HepG2 (cell line): Measurements from ENCODE around the gene PRUNE1. TPM values are rescaled to one million over a fixed set of nuclear protein-coding genes. Genes with fewer than 3 reads are reported as not detected.

Source experiments
- CHD2 ChIP-seq: IDR thresholded peaks from 2 replicates; pipeline ENCODE4 v1.6.1; 2011; ENCODE audit warnings: low read depth, low read length, improper control_type of control experiment
- DMTF1 ChIP-seq: sonication (generic); formaldehyde crosslinking; IDR thresholded peaks from 2 replicates; pipeline ENCODE4 v1.4.0; 2020; ENCODE audit warnings: mild to moderate bottlenecking, missing genetic modification reagents
- E2F2 ChIP-seq: sonication (generic); formaldehyde crosslinking; IDR thresholded peaks from 2 replicates; pipeline ENCODE4 v1.4.0; 2020; ENCODE audit warnings: missing genetic modification reagents, borderline replicate concordance
- ETV5 ChIP-seq: IDR thresholded peaks from 2 replicates; pipeline ENCODE4 v1.6.1; 2018; ENCODE audit warnings: missing biosample characterization, missing genetic modification reagents, inconsistent platforms, borderline replicate concordance
- HNRNPK ChIP-seq: fragments of 200-400 bp; formaldehyde crosslinking; IDR thresholded peaks from 2 replicates; pipeline ENCODE4 v1.6.1; 2018; ENCODE audit warnings: low read length, low read depth, moderate library complexity, mild to moderate bottlenecking; ENCODE audit not compliant: poor library complexity, severe bottlenecking
- KMT2A ChIP-seq: sonication (generic); formaldehyde crosslinking; IDR thresholded peaks from 2 replicates; pipeline ENCODE4 v1.4.0; 2020; ENCODE audit warnings: missing genetic modification reagents
- MIXL1 ChIP-seq: IDR thresholded peaks from 2 replicates; pipeline ENCODE4 v1.6.1; 2016
- MXD4 ChIP-seq: IDR thresholded peaks from 2 replicates; pipeline ENCODE4 v1.6.1; 2016; ENCODE audit warnings: mild to moderate bottlenecking, missing biosample characterization, missing genetic modification reagents
- PCBP2 ChIP-seq: fragments of 200-400 bp; formaldehyde crosslinking; optimal IDR thresholded peaks from 2 replicates; pipeline ENCODE3; 2018; ENCODE audit warnings: low read length, low read depth; ENCODE audit not compliant: poor library complexity, severe bottlenecking
- REXO4 ChIP-seq: sonication (generic); formaldehyde crosslinking; IDR thresholded peaks from 2 replicates; pipeline ENCODE4 v1.8.0; 2022; ENCODE audit warnings: missing genetic modification reagents, mild to moderate bottlenecking, borderline replicate concordance
- RFX1 ChIP-seq: fragments of 450-650 bp; IDR thresholded peaks from 2 replicates; pipeline ENCODE4 v1.6.1; 2017
- RFX5 ChIP-seq: IDR thresholded peaks from 2 replicates; pipeline ENCODE4 v1.6.1; 2011; ENCODE audit warnings: low read depth, low read length, improper control_type of control experiment
- RXRA ChIP-seq: sonication (generic); formaldehyde crosslinking; IDR thresholded peaks from 2 replicates; pipeline ENCODE4 v1.5.1; 2020; ENCODE audit warnings: missing genetic modification reagents
- SIN3B ChIP-seq: fragments of 150-350 bp; IDR thresholded peaks from 2 replicates; pipeline ENCODE4 v1.6.1; 2014; ENCODE audit warnings: low read length
- SMAD3 ChIP-seq: sonication (generic); formaldehyde crosslinking; IDR thresholded peaks from 2 replicates; pipeline ENCODE4 v1.4.0; 2020; ENCODE audit warnings: missing genetic modification reagents
- TBP ChIP-seq: sonication (generic); formaldehyde crosslinking; IDR thresholded peaks from 2 replicates; pipeline ENCODE4 v1.5.0; 2020; ENCODE audit warnings: missing genetic modification reagents
- TFAP4 ChIP-seq: sonication (generic); IDR thresholded peaks from 2 replicates; pipeline ENCODE4 v1.6.1; 2016; ENCODE audit warnings: low read depth, borderline replicate concordance
- ZBTB43 ChIP-seq: sonication (generic); formaldehyde crosslinking; conservative IDR thresholded peaks from 2 replicates; pipeline ENCODE4 v1.4.0; 2020; ENCODE audit warnings: missing genetic modification reagents
- ZFP37 ChIP-seq: sonication (generic); formaldehyde crosslinking; IDR thresholded peaks from 2 replicates; pipeline ENCODE4 v1.4.0; 2020; ENCODE audit warnings: missing genetic modification reagents, borderline replicate concordance
- ZFP41 ChIP-seq: sonication (generic); formaldehyde crosslinking; IDR thresholded peaks from 2 replicates; pipeline ENCODE4 v1.4.0; 2020; ENCODE audit warnings: mild to moderate bottlenecking, missing genetic modification reagents, borderline replicate concordance
- ZKSCAN8 ChIP-seq: IDR thresholded peaks from 2 replicates; pipeline ENCODE4 v1.6.1; 2016; ENCODE audit warnings: borderline replicate concordance, missing genetic modification reagents, missing compliant biosample characterization
- ZNF136 ChIP-seq: sonication (generic); formaldehyde crosslinking; IDR thresholded peaks from 2 replicates; pipeline ENCODE4 v1.8.1; 2022; ENCODE audit warnings: low read depth, mild to moderate bottlenecking, moderate library complexity, missing genetic modification reagents
- ZNF138 ChIP-seq: sonication (generic); formaldehyde crosslinking; IDR thresholded peaks from 2 replicates; pipeline ENCODE4 v1.5.0; 2020; ENCODE audit warnings: mild to moderate bottlenecking, low read depth, missing genetic modification reagents
- ZNF160 ChIP-seq: sonication (generic); formaldehyde crosslinking; IDR thresholded peaks from 2 replicates; pipeline ENCODE4 v1.8.0; 2022; ENCODE audit warnings: mild to moderate bottlenecking, inconsistent platforms, missing genetic modification reagents
- ZNF232 ChIP-seq: sonication (generic); formaldehyde crosslinking; IDR thresholded peaks from 2 replicates; pipeline ENCODE4 v1.4.0; 2020; ENCODE audit warnings: missing genetic modification reagents, borderline replicate concordance
- ZNF547 ChIP-seq: sonication (generic); formaldehyde crosslinking; IDR thresholded peaks from 2 replicates; pipeline ENCODE4 v1.5.1; 2020; ENCODE audit warnings: mild to moderate bottlenecking, missing genetic modification reagents
- polyA plus RNA-seq, 8 experiments: library from polyadenylated mRNA; depleted of rRNA in 3 of 8; stranded (reverse) in 7 of 8; unstranded in 1 of 8; fragments of >200 nt; fragmentation: Illumina TruSeq in 4 of 8; extraction: Trizol in 4 of 8; gene quantifications; 2 replicates each; pipeline versions ENCODE4 v1.2.1 to v1.2.3, GENCODE V29; 2011 to 2016; ENCODE audit warnings: low read depth in 4 of 8, missing spikeins in 1 of 8, mixed read lengths in 1 of 8; ENCODE audit not compliant: insufficient read depth in 1 of 8
- total RNA-seq, 5 experiments: library from RNA; depleted of rRNA; stranded (reverse); fragments of >200 nt; fragmentation: Illumina TruSeq; extraction: Trizol; gene quantifications; 2 replicates each; pipeline ENCODE4 v1.2.3, GENCODE V29; 2016; ENCODE audit warnings: low read depth in 1 of 5

PRUNE1 gene
- total and polyA plus RNA-seq, 2 of the 13 experiments (the other 11 are each of a cell fraction or from before 2014, with no cell fraction given): 19.0 to 31.9 TPM

GRCh38 chr1:151012684-151013471, 4.6 kb downstream of the PRUNE1 start (continued):
- 0 out of 2 replicates have a peak, but pooled peaks have one; percentile 61 for TF ChIP-seq ZNF547 (CRISPR knock-in tag)
- 0 out of 2 replicates have a peak, but pooled peaks have one; percentile 42 for TF ChIP-seq ZNF160
- TF ChIP-seq ZFP37 (CRISPR knock-in tag): no peak
- no peak for TF ChIP-seq RFX1
- TF ChIP-seq CHD2: no peak
- no peak for TF ChIP-seq PCBP2
- peak; percentile 8; the same call in 1 of the 2 replicates for TF ChIP-seq ZNF232 (CRISPR knock-in tag)
- 0 out of 2 replicates have a peak, but pooled peaks have one; percentile 48 for TF ChIP-seq ZBTB43
- TF ChIP-seq TBP: no peak
- TF ChIP-seq ZKSCAN8 (CRISPR knock-in tag): peak; percentile 54; the same call in 1 of the 2 replicates
- no peak for TF ChIP-seq ZFP41 (CRISPR knock-in tag)
- TF ChIP-seq HNRNPK: no peak
- TF ChIP-seq E2F2 (CRISPR knock-in tag): no peak
- TF ChIP-seq RXRA (CRISPR knock-in tag): peak; percentile 84
- TF ChIP-seq DMTF1 (CRISPR knock-in tag): no peak
- TF ChIP-seq KMT2A (CRISPR knock-in tag): peak; percentile 47; the same call in 1 of the 2 replicates
- peak; percentile 59; the same call in 1 of the 2 replicates for TF ChIP-seq TFAP4
- no peak for TF ChIP-seq MXD4 (CRISPR knock-in tag)
- TF ChIP-seq ZNF138: no peak
- peak; percentile 73 for TF ChIP-seq MIXL1 (CRISPR knock-in tag)
- TF ChIP-seq REXO4 (CRISPR knock-in tag): no peak
- peak; percentile 97 for TF ChIP-seq ZNF136 (CRISPR knock-in tag)
- no peak; the same call in 1 of the 2 replicates for TF ChIP-seq ETV5 (CRISPR knock-in tag)
- no peak for TF ChIP-seq SIN3B
- TF ChIP-seq RFX5: no peak; the same call in 1 of the 2 replicates
- TF ChIP-seq SMAD3: 0 out of 2 replicates have a peak, but pooled peaks have one; percentile 13
